NT2/D1 (cell line): Measurements from ENCODE around the gene DPP3.

ENCODE experiments used
- YY1 ChIP-seq: IDR thresholded peaks from 2 replicates; pipeline ENCODE4 v1.6.1; 2011; ENCODE audit not compliant: insufficient read length, insufficient read depth
- ZNF274 ChIP-seq: IDR thresholded peaks from 2 replicates; pipeline ENCODE4 v1.6.1; 2011; ENCODE audit warnings: mild to moderate bottlenecking, low read depth, low read length

- TF ChIP-seq ZNF274 (no peak), YY1 (no peak)
Observed at GRCh38 chr11:66466225-66467033, 13.8 kb upstream of the DPP3 start, which contains the start of gene PELI3.
